Stimulated activated CD8-positive, alpha-beta memory T cell treated with anti-CD3 and anti-CD28 coated beads, Interleukin-7, amount 100 ng/mL, for 48 hours (primary cell): Measurements from ENCODE around the gene ATP2A3.

Experiments
- DNase-seq, 2 donors: peaks; one replicate each; pipeline ENCODE4 v3.0.0-alpha.2; 2020; ENCODE audit warnings: low read depth in 1 of 2; ENCODE audit errors: extremely low read depth in 1 of 2

ATP2A3 gene

GRCh38 chr17:3929764-3930163 lies 34.5 kb downstream of the ATP2A3 start:
- no peak for DNase-seq

- DNase-seq, result no peak
Observed at GRCh38 chr17:3929181-3929580, 35.1 kb downstream of the ATP2A3 start.

GRCh38 chr17:3928406-3928805 lies 35.8 kb downstream of the ATP2A3 start:
- DNase-seq, result no peak

- DNase-seq, result no peak
Observed at GRCh38 chr17:3927628-3928340, 36.5 kb downstream of the ATP2A3 start.

- no peak for DNase-seq
Observed at GRCh38 chr17:3926860-3927627, 37.2 kb downstream of the ATP2A3 start.

GRCh38 chr17:3925684-3926485 lies 38.4 kb downstream of the ATP2A3 start:
- no peak for DNase-seq

- no peak for DNase-seq
Observed at GRCh38 chr17:3924512-3925350, 39.5 kb downstream of the ATP2A3 start.

- DNase-seq, result no peak
Observed at GRCh38 chr17:3923466-3924190, 40.6 kb downstream of the ATP2A3 start.

GRCh38 chr17:3922765-3923164 lies 41.5 kb downstream of the ATP2A3 start:
- no peak for DNase-seq

GRCh38 chr17:3921502-3922319 lies 42.5 kb downstream of the ATP2A3 start:
- DNase-seq, result no peak

- DNase-seq, result no peak
Observed at GRCh38 chr17:3921006-3921405, 43.2 kb downstream of the ATP2A3 start.

GRCh38 chr17:3919123-3919624 lies 45.1 kb downstream of the ATP2A3 start:
- DNase-seq, result no peak

- DNase-seq, result no peak
Observed at GRCh38 chr17:3918372-3919122, 45.7 kb downstream of the ATP2A3 start.

GRCh38 chr17:3917391-3917931 lies 46.8 kb downstream of the ATP2A3 start:
- no peak for DNase-seq

- DNase-seq, result no peak
Observed at GRCh38 chr17:3916825-3917224, 47.4 kb downstream of the ATP2A3 start.

GRCh38 chr17:3915995-3916696 lies 48.1 kb downstream of the ATP2A3 start, which contains the start of gene P2RX1:
P2RX1 (minus strand) TSS chr17:3916465; CDS start chr17:3916225, 240 bp downstream.
- DNase-seq, result peak in 1 of 2 donors; percentile 40

GRCh38 chr17:3915581-3915994 lies 48.6 kb downstream of the ATP2A3 start:
- no peak for DNase-seq
